Mucosa of gallbladder (tissue), 1 donor: Measurements from ENCODE around the gene GRAMD4. TPM values are rescaled to one million over a fixed set of nuclear protein-coding genes. Genes with fewer than 3 reads are reported as not detected.

Experiments used
- DNase-seq: peaks from one replicate; pipeline ENCODE4 v3.0.0-alpha.2; 2020; ENCODE audit warnings: low spot score
- total RNA-seq: library from RNA; stranded (reverse); gene quantifications from one replicate; pipeline ENCODE4 v1.2.1, GENCODE V29; 2021
- donor health status: DM: no; HTN: no; CAD: no.

GRAMD4 gene
- total RNA-seq, 1 donor from 2014 or later = 142 TPM

- DNase-seq = no peak
These were observed 99.7 kb downstream of the GRAMD4 start for GRCh38 chr22:46719921-46720320.

GRCh38 chr22:46721501-46722085 lies 101.4 kb downstream of the GRAMD4 start:
- no peak for DNase-seq

- DNase-seq = no peak
These were observed 103.7 kb downstream of the GRAMD4 start for GRCh38 chr22:46723882-46724281.

GRCh38 chr22:46725096-46725495 lies 104.9 kb downstream of the GRAMD4 start:
- DNase-seq = no peak

GRCh38 chr22:46726066-46726985 lies 106.1 kb downstream of the GRAMD4 start:
- peak; percentile 51 for DNase-seq

- no peak for DNase-seq
These were observed 106.8 kb downstream of the GRAMD4 start for GRCh38 chr22:46726986-46727317.

- DNase-seq = no peak
These were observed 107.7 kb downstream of the GRAMD4 start for GRCh38 chr22:46727813-46728364.

GRCh38 chr22:46728470-46728869 lies 108.3 kb downstream of the GRAMD4 start:
- no peak for DNase-seq

Other genes with a start within 250 kb of the GRAMD4 start
- 6.7 TPM for gene CELSR1, start 82.8 kb upstream of the GRAMD4 start, total RNA-seq
- 41.8 TPM for gene CERK, start 117.9 kb downstream of the GRAMD4 start, total RNA-seq
- gene TBC1D22A, start 142.3 kb downstream of the GRAMD4 start, total RNA-seq = 33.0 TPM